Stomach (tissue), 4 donors: Measurements from ENCODE around the gene MYO1H.

Source experiments
- POLR2A ChIP-seq, 4 donors: fragments of 450-650 bp; IDR thresholded peaks; one replicate each; pipeline ENCODE4 v1.6.1; 2016; ENCODE audit warnings: antibody characterized with exemption in 4 of 4, control low read depth in 2 of 4, mild to moderate bottlenecking in 1 of 4, moderate library complexity in 1 of 4
- TF ChIP-seq, protein P1 (sequence below), 7 experiments: fragments of 450-650 bp in 4 of 7; fragments of 200-600 bp in 3 of 7; sonication (generic) in 3 of 7; IDR thresholded peaks; one replicate each; pipeline ENCODE4 v1.5.1; 2016 to 2019; ENCODE audit warnings: antibody characterized with exemption in 7 of 7, control low read depth in 2 of 7, mild to moderate bottlenecking in 1 of 7

DNA sequence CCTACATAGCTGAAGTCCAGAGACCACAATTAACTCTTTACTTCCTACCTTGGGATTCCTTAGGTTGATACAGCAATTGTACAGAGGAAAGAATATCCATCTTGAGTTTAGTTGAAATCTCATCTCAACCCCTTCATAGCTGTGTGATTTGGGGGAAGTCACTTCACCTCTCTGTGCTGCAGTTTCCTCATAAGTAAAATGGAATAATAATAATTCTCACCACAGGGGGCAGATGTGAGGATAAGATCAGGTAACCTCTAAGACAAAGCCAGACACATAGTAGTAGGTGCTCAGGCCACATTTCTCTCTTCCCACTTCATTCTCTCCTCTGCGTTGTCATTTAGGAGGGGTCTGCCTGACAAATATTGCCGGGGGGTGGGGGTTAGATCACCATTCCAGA, 45.3 kb upstream of the MYO1H start:
- TF ChIP-seq, protein P1, sequence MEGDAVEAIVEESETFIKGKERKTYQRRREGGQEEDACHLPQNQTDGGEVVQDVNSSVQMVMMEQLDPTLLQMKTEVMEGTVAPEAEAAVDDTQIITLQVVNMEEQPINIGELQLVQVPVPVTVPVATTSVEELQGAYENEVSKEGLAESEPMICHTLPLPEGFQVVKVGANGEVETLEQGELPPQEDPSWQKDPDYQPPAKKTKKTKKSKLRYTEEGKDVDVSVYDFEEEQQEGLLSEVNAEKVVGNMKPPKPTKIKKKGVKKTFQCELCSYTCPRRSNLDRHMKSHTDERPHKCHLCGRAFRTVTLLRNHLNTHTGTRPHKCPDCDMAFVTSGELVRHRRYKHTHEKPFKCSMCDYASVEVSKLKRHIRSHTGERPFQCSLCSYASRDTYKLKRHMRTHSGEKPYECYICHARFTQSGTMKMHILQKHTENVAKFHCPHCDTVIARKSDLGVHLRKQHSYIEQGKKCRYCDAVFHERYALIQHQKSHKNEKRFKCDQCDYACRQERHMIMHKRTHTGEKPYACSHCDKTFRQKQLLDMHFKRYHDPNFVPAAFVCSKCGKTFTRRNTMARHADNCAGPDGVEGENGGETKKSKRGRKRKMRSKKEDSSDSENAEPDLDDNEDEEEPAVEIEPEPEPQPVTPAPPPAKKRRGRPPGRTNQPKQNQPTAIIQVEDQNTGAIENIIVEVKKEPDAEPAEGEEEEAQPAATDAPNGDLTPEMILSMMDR (IDR thresholded peaks at IDR 0.05) = peak in 1 of 7 experiments; percentile 21
- TF ChIP-seq POLR2A (IDR thresholded peaks at IDR 0.05) = no peak
